GM23338 (cell line): Measurements from ENCODE around the gene DCUN1D2.

Experiments
- EZH2 ChIP-seq: fragments of 200-600 bp; sonication (generic); IDR thresholded peaks from one replicate; pipeline ENCODE4 v1.8.0; 2017; ENCODE audit warnings: antibody characterized with exemption, mild to moderate bottlenecking, low read depth; ENCODE audit not compliant: unreplicated experiment
- EZH2phosphoT487 ChIP-seq: fragments of 200-600 bp; sonication (generic); IDR thresholded peaks from one replicate; pipeline ENCODE4 v1.8.1; 2018; ENCODE audit warnings: antibody characterized with exemption; ENCODE audit not compliant: unreplicated experiment
- JUNB ChIP-seq: IDR thresholded peaks from one replicate; pipeline ENCODE4 v1.6.1; 2016; ENCODE audit warnings: antibody characterized with exemption; ENCODE audit not compliant: unreplicated experiment
- NANOG ChIP-seq: IDR thresholded peaks from 2 replicates; pipeline ENCODE4 v1.6.1; 2016; ENCODE audit warnings: antibody characterized with exemption, borderline replicate concordance
- POLR2AphosphoS5 ChIP-seq: IDR thresholded peaks from 2 replicates; pipeline ENCODE4 v1.6.1; 2016; ENCODE audit warnings: antibody characterized with exemption, low read depth
- STAT1 ChIP-seq: IDR thresholded peaks from one replicate; pipeline ENCODE4 v1.6.1; 2016; ENCODE audit warnings: antibody characterized with exemption; ENCODE audit not compliant: unreplicated experiment
- ZNF114 ChIP-seq: fragments of 250-450 bp; sonication (Bioruptor Pico); IDR thresholded peaks from 2 replicates; pipeline ENCODE4 v1.5.0; 2020; ENCODE audit warnings: mild to moderate bottlenecking, moderate library complexity
- ZNF331 ChIP-seq: fragments of 250-450 bp; sonication (Bioruptor Pico); IDR thresholded peaks from 2 replicates; pipeline ENCODE4 v1.5.0; 2020; ENCODE audit warnings: low read depth, mild to moderate bottlenecking, moderate library complexity
- TF ChIP-seq, protein P1 (sequence below), 2 experiments: fragments of 200-600 bp in 1 of 2; sonication (generic) in 1 of 2; conservative IDR thresholded peaks; 2 replicates each; pipeline versions ENCODE4 v1.5.1 to v1.6.1; 2016 to 2017; ENCODE audit warnings: antibody characterized with exemption in 2 of 2, low read depth in 2 of 2, mild to moderate bottlenecking in 2 of 2, moderate library complexity in 1 of 2
- TF ChIP-seq, protein P2 (sequence below): IDR thresholded peaks from one replicate; pipeline ENCODE4 v1.6.1; 2018; ENCODE audit warnings: antibody characterized with exemption; ENCODE audit not compliant: unreplicated experiment
- TF ChIP-seq, protein P3 (sequence below): IDR thresholded peaks from 2 replicates; pipeline ENCODE4 v1.6.1; 2016; ENCODE audit warnings: antibody characterized with exemption

DNA sequence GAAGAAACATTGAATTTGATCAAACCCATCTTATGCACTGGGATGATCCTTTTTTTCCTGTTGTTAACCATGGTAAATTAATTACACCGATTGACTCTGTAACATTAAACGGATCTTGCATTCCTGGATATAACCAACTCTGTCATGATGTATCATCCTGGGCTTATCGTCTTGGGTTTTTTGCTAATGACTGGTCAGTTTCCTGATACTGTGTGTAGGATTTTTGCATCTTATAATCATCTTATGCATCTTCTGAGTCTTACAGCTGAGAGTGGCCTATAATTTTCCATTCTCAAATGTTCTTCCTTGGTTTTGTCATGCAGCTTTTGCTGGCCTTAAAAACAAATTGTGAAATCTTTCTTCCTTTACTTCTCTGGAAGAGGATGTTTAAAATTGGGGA, 12.8 kb downstream of the DCUN1D2 start:
- TF ChIP-seq, protein P1, sequence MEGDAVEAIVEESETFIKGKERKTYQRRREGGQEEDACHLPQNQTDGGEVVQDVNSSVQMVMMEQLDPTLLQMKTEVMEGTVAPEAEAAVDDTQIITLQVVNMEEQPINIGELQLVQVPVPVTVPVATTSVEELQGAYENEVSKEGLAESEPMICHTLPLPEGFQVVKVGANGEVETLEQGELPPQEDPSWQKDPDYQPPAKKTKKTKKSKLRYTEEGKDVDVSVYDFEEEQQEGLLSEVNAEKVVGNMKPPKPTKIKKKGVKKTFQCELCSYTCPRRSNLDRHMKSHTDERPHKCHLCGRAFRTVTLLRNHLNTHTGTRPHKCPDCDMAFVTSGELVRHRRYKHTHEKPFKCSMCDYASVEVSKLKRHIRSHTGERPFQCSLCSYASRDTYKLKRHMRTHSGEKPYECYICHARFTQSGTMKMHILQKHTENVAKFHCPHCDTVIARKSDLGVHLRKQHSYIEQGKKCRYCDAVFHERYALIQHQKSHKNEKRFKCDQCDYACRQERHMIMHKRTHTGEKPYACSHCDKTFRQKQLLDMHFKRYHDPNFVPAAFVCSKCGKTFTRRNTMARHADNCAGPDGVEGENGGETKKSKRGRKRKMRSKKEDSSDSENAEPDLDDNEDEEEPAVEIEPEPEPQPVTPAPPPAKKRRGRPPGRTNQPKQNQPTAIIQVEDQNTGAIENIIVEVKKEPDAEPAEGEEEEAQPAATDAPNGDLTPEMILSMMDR (conservative IDR thresholded peaks at IDR 0.05; ENCODE audit: low read depth in 2 of 2) = no peak
- TF ChIP-seq, protein P2, sequence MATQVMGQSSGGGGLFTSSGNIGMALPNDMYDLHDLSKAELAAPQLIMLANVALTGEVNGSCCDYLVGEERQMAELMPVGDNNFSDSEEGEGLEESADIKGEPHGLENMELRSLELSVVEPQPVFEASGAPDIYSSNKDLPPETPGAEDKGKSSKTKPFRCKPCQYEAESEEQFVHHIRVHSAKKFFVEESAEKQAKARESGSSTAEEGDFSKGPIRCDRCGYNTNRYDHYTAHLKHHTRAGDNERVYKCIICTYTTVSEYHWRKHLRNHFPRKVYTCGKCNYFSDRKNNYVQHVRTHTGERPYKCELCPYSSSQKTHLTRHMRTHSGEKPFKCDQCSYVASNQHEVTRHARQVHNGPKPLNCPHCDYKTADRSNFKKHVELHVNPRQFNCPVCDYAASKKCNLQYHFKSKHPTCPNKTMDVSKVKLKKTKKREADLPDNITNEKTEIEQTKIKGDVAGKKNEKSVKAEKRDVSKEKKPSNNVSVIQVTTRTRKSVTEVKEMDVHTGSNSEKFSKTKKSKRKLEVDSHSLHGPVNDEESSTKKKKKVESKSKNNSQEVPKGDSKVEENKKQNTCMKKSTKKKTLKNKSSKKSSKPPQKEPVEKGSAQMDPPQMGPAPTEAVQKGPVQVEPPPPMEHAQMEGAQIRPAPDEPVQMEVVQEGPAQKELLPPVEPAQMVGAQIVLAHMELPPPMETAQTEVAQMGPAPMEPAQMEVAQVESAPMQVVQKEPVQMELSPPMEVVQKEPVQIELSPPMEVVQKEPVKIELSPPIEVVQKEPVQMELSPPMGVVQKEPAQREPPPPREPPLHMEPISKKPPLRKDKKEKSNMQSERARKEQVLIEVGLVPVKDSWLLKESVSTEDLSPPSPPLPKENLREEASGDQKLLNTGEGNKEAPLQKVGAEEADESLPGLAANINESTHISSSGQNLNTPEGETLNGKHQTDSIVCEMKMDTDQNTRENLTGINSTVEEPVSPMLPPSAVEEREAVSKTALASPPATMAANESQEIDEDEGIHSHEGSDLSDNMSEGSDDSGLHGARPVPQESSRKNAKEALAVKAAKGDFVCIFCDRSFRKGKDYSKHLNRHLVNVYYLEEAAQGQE = no peak
- TF ChIP-seq POLR2AphosphoS5 (no peak), EZH2 (no peak), EZH2phosphoT487 (no peak), JUNB (no peak), ZNF331 (CRISPR knock-in tag) (no peak), STAT1 (no peak), NANOG (no peak), ZNF114 (CRISPR knock-in tag) (no peak)
- TF ChIP-seq, protein P3, sequence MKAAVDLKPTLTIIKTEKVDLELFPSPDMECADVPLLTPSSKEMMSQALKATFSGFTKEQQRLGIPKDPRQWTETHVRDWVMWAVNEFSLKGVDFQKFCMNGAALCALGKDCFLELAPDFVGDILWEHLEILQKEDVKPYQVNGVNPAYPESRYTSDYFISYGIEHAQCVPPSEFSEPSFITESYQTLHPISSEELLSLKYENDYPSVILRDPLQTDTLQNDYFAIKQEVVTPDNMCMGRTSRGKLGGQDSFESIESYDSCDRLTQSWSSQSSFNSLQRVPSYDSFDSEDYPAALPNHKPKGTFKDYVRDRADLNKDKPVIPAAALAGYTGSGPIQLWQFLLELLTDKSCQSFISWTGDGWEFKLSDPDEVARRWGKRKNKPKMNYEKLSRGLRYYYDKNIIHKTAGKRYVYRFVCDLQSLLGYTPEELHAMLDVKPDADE = no peak
